Upper lobe of right lung (tissue), 1 donor: ENCODE results near the gene ABCG5. TPM values are rescaled to one million over a fixed set of nuclear protein-coding genes. Genes with fewer than 3 reads are reported as not detected.

Source experiments
- ATAC-seq: fragments of 200-7000 bp; cut with Tn5 transposase; one replicate; pipeline ENCODE4 v1.9.1; 2020; ENCODE audit warnings: mild to moderate bottlenecking, moderate library complexity
- DNase-seq: peaks from one replicate; pipeline ENCODE4 v3.0.0-alpha.2; 2020
- H3K27ac ChIP-seq: fragments of 200-600 bp; one replicate; pipeline ENCODE4 v1.8.0; 2022
- H3K27me3 ChIP-seq: fragments of 200-600 bp; one replicate; pipeline ENCODE4 v1.8.0; 2022; ENCODE audit warnings: mild to moderate bottlenecking
- H3K36me3 ChIP-seq: fragments of 200-600 bp; one replicate; pipeline ENCODE4 v1.8.0; 2022
- H3K4me1 ChIP-seq: fragments of 200-600 bp; one replicate; pipeline ENCODE4 v1.8.0; 2022
- H3K4me3 ChIP-seq: fragments of 200-600 bp; one replicate; pipeline ENCODE4 v1.8.0; 2022; ENCODE audit warnings: mild to moderate bottlenecking
- H3K9me3 ChIP-seq: fragments of 200-600 bp; one replicate; pipeline ENCODE4 v1.8.0; 2022
- CTCF ChIP-seq: fragments of 200-600 bp; IDR thresholded peaks from one replicate; pipeline ENCODE4 v1.8.0; 2022; ENCODE audit warnings: antibody characterized with exemption
- intact Hi-C: fragments of 100-400 bp; cut with DNase I; formaldehyde crosslinking; loops from one replicate; pipeline ENCODE4 v1.11.0; 2022
- total RNA-seq: library from RNA; stranded (reverse); fragmentation: NEBNext Ultra II Directional; extraction: Animal tissue kit (Norgen Biotek cat#: 25700); gene quantifications from one replicate; pipeline ENCODE4 v1.2.1, GENCODE V29; 2021
- donor health status: DM: no; HTN: yes; CAD: no; lungs with severe emphysema.

ABCG5 gene
- total RNA-seq, 1 donor from 2014 or later, result not detected

GRCh38 chr2:43824512-43824911, 14.1 kb downstream of the ABCG5 start:
- Histone ChIP-seq H3K27ac (no peak overlapping the region), H3K27me3 (no peaks in the 10 kb centered on the region), H3K4me1 (no peaks in the 10 kb centered on the region), H3K9me3 (no peaks in the 10 kb centered on the region), H3K36me3 (no peaks in the 10 kb centered on the region), H3K4me3 (no peak overlapping the region)
- DNase-seq (no peak), ATAC-seq (no peak)
- intact Hi-C loops, result no loop called here
- TF ChIP-seq CTCF, result no peak

- no peak overlapping the region for H3K27ac ChIP-seq
- H3K36me3 ChIP-seq, result no peaks in the 10 kb centered on the region
- H3K4me3 ChIP-seq, result no peak overlapping the region
- no peaks in the 10 kb centered on the region for H3K4me1 ChIP-seq
- no peak for ATAC-seq
- intact Hi-C loops, result no loop called here
- no peaks in the 10 kb centered on the region for H3K27me3 ChIP-seq
- no peaks in the 10 kb centered on the region for H3K9me3 ChIP-seq
- TF ChIP-seq CTCF, result no peak
- no peak for DNase-seq
These were observed 14.9 kb downstream of the ABCG5 start for GRCh38 chr2:43823751-43824150.

GRCh38 chr2:43822839-43823238, 15.8 kb downstream of the ABCG5 start:
- no peaks in the 10 kb centered on the region for H3K36me3 ChIP-seq
- intact Hi-C loops, result no loop called here
- no peaks in the 10 kb centered on the region for H3K4me1 ChIP-seq
- H3K4me3 ChIP-seq, result no peak overlapping the region
- ATAC-seq (no peak), DNase-seq (no peak)
- H3K27me3 ChIP-seq, result no peaks in the 10 kb centered on the region
- no peak overlapping the region for H3K27ac ChIP-seq
- TF ChIP-seq CTCF, result no peak
- H3K9me3 ChIP-seq, result no peaks in the 10 kb centered on the region

- intact Hi-C loops, result no loop called here
- no peaks in the 10 kb centered on the region for H3K27me3 ChIP-seq
- DNase-seq (no peak), ATAC-seq (no peak)
- H3K36me3 ChIP-seq, result no peaks in the 10 kb centered on the region
- H3K4me3 ChIP-seq, result no peak overlapping the region
- H3K4me1 ChIP-seq, result no peaks in the 10 kb centered on the region
- no peaks in the 10 kb centered on the region for H3K9me3 ChIP-seq
- no peak overlapping the region for H3K27ac ChIP-seq
- TF ChIP-seq CTCF, result no peak
These were observed 19.0 kb downstream of the ABCG5 start for GRCh38 chr2:43819491-43820163.

GRCh38 chr2:43818761-43819160, 19.9 kb downstream of the ABCG5 start:
- H3K36me3 ChIP-seq, result no peaks in the 10 kb centered on the region
- H3K4me1 ChIP-seq, result no peaks in the 10 kb centered on the region
- H3K9me3 ChIP-seq, result no peaks in the 10 kb centered on the region
- no peak overlapping the region for H3K4me3 ChIP-seq
- ATAC-seq, result peak; percentile 55
- DNase-seq, result no peak
- no peak for TF ChIP-seq CTCF
- no peaks in the 10 kb centered on the region for H3K27me3 ChIP-seq
- H3K27ac ChIP-seq, result no peak overlapping the region
- intact Hi-C loops, result no loop called here

- H3K27me3 ChIP-seq, result no peaks in the 10 kb centered on the region
- DNase-seq (no peak), ATAC-seq (no peak)
- H3K4me1 ChIP-seq, result no peaks in the 10 kb centered on the region
- no peak overlapping the region for H3K27ac ChIP-seq
- intact Hi-C loops, result no loop called here
- TF ChIP-seq CTCF, result no peak
- no peaks in the 10 kb centered on the region for H3K9me3 ChIP-seq
- H3K36me3 ChIP-seq, result peaks cover 17% of the 10 kb centered on the region
- H3K4me3 ChIP-seq, result no peak overlapping the region
These were observed 23.9 kb downstream of the ABCG5 start for GRCh38 chr2:43814711-43815110.
